Thyroid gland (tissue), 4 donors: ENCODE results near the gene POU2AF2.

Source experiments
- CTCF ChIP-seq, 6 experiments: fragments of 200-600 bp in 3 of 6; fragments of 450-650 bp in 3 of 6; sonication (generic) in 3 of 6; IDR thresholded peaks; one replicate each; pipeline ENCODE4 v1.5.1; 2016 to 2019; ENCODE audit warnings: antibody characterized with exemption in 6 of 6, mild to moderate bottlenecking in 2 of 6, inconsistent platforms in 1 of 6, moderate library complexity in 1 of 6
- POLR2A ChIP-seq, 2 donors: fragments of 450-650 bp; IDR thresholded peaks; one replicate each; pipeline ENCODE4 v1.6.1; 2017; ENCODE audit warnings: antibody characterized with exemption in 2 of 2, mild to moderate bottlenecking in 2 of 2, moderate library complexity in 1 of 2

GRCh38 chr11:111220721-111221120 lies 24.8 kb upstream of the POU2AF2 start:
- no peak for TF ChIP-seq POLR2A (IDR thresholded peaks at IDR 0.05)
- TF ChIP-seq CTCF (IDR thresholded peaks at IDR 0.05) = no peak
